ENCODE data around the gene ALKBH1.
"Not testable (repeated sequence)": the region's sequence is repeated elsewhere in the genome, so short reads cannot be mapped to it uniquely, and the experiment has no call there.

The ALKBH1 gene

GRCh38 chr14:77640756-77641533 is 66.9 kb downstream of the ALKBH1 start:
- H3K4me3 ChIP-seq (ENCODE audit: insufficient read depth, low read length, poor library complexity, severe bottlenecking), result no peak overlapping the region
- no peak overlapping the region for H3K27ac ChIP-seq (ENCODE audit: low read depth, low read length)
- no peaks in the 10 kb centered on the region for H3K79me2 ChIP-seq (ENCODE audit: insufficient read depth, low read length)
- peak overlapping the region; percentile 15 for H3K4me2 ChIP-seq (ENCODE audit: low read depth, low read length, poor library complexity, severe bottlenecking)
- no peaks in the 10 kb centered on the region for H3K27me3 ChIP-seq (ENCODE audit: low read length)
- H3K9ac ChIP-seq (ENCODE audit: low read length), result no peak overlapping the region
- H2AFZ ChIP-seq (ENCODE audit: low read depth, low read length, severe bottlenecking), result peak overlapping the region; percentile 46
- H3K9me3 ChIP-seq (ENCODE audit: insufficient read depth, low read length), result no peaks in the 10 kb centered on the region
- no peaks in the 10 kb centered on the region for H3K36me3 ChIP-seq (ENCODE audit: low read length)
- no peaks in the 10 kb centered on the region for H4K20me1 ChIP-seq (ENCODE audit: low read depth, low read length)
- TF ChIP-seq, protein P1, sequence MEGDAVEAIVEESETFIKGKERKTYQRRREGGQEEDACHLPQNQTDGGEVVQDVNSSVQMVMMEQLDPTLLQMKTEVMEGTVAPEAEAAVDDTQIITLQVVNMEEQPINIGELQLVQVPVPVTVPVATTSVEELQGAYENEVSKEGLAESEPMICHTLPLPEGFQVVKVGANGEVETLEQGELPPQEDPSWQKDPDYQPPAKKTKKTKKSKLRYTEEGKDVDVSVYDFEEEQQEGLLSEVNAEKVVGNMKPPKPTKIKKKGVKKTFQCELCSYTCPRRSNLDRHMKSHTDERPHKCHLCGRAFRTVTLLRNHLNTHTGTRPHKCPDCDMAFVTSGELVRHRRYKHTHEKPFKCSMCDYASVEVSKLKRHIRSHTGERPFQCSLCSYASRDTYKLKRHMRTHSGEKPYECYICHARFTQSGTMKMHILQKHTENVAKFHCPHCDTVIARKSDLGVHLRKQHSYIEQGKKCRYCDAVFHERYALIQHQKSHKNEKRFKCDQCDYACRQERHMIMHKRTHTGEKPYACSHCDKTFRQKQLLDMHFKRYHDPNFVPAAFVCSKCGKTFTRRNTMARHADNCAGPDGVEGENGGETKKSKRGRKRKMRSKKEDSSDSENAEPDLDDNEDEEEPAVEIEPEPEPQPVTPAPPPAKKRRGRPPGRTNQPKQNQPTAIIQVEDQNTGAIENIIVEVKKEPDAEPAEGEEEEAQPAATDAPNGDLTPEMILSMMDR (IDR thresholded peaks at IDR 0.05; ENCODE audit: insufficient read depth, low read length, poor library complexity, severe bottlenecking), result no peak
- no peak for TF ChIP-seq EZH2phosphoT487 (conservative IDR thresholded peaks at IDR 0.05; ENCODE audit: low read length)
- no peaks in the 10 kb centered on the region for H3F3A ChIP-seq (ENCODE audit: insufficient read depth)
- H3K9me2 ChIP-seq (replicated peaks; ENCODE audit: insufficient read depth, low read length), result no peaks in the 10 kb centered on the region

- Histone ChIP-seq H3K9me2 (replicated peaks; ENCODE audit: insufficient read depth, low read length) (no peaks in the 10 kb centered on the region), H4K20me1 (ENCODE audit: low read depth, low read length) (no peaks in the 10 kb centered on the region), H3K9ac (ENCODE audit: low read length) (no peak overlapping the region), H3K79me2 (ENCODE audit: insufficient read depth, low read length) (no peaks in the 10 kb centered on the region), H3K27ac (ENCODE audit: low read depth, low read length) (no peak overlapping the region), H3K27me3 (ENCODE audit: low read length) (no peaks in the 10 kb centered on the region), H2AFZ (ENCODE audit: low read depth, low read length, severe bottlenecking) (no peak overlapping the region), H3K4me2 (ENCODE audit: low read depth, low read length, poor library complexity, severe bottlenecking) (no peak overlapping the region), H3F3A (ENCODE audit: insufficient read depth) (no peaks in the 10 kb centered on the region), H3K36me3 (ENCODE audit: low read length) (no peaks in the 10 kb centered on the region), H3K9me3 (ENCODE audit: insufficient read depth, low read length) (peaks cover 6% of the 10 kb centered on the region; the same call in 1 of the 2 replicates), H3K4me3 (ENCODE audit: insufficient read depth, low read length, poor library complexity, severe bottlenecking) (no peak overlapping the region)
- TF ChIP-seq EZH2phosphoT487 (conservative IDR thresholded peaks at IDR 0.05; ENCODE audit: low read length), result no peak
- TF ChIP-seq, protein P1 (IDR thresholded peaks at IDR 0.05; ENCODE audit: insufficient read depth, low read length, poor library complexity, severe bottlenecking), result no peak
Measured at GRCh38 chr14:77638771-77639171, 69.1 kb downstream of the ALKBH1 start.

DNA sequence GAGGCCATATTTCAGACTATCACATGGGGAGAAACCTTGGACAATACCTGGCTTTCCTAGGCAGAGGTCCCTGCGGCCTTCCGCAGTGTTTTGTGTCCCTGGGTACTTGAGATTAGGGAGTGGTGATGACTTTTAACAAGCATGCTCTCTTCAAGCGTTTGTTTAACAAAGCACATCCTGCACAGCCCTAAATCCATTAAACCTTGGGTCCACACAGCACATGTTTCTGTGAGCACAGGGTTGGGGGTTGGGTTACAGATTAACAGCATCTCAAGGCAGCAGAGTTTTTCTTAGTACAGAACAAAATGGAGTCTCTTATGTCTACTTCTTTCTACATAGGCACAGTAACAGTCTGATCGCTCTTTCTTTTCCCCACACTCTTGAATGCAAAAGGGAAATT is 72.0 kb downstream of the ALKBH1 start:
- H3K36me3 ChIP-seq (ENCODE audit: low read length); H3K4me3 ChIP-seq (ENCODE audit: insufficient read depth, low read length, poor library complexity, severe bottlenecking); H3K79me2 ChIP-seq (ENCODE audit: insufficient read depth, low read length); H2AFZ ChIP-seq (ENCODE audit: low read depth, low read length, severe bottlenecking); H3F3A ChIP-seq (ENCODE audit: insufficient read depth); H4K20me1 ChIP-seq (ENCODE audit: low read depth, low read length); H3K4me2 ChIP-seq (ENCODE audit: low read depth, low read length, poor library complexity, severe bottlenecking); H3K27ac ChIP-seq (ENCODE audit: low read depth, low read length); H3K9me2 ChIP-seq (replicated peaks; ENCODE audit: insufficient read depth, low read length); H3K9ac ChIP-seq (ENCODE audit: low read length); H3K27me3 ChIP-seq (ENCODE audit: low read length): not testable (repeated sequence)
- H3K9me3 ChIP-seq (ENCODE audit: insufficient read depth, low read length), result peaks cover 23% of the 10 kb centered on the region; the same call in 1 of the 2 replicates

GRCh38 chr14:77635466-77635865 is 72.4 kb downstream of the ALKBH1 start:
- H3K9me2 ChIP-seq (replicated peaks; ENCODE audit: insufficient read depth, low read length); H2AFZ ChIP-seq (ENCODE audit: low read depth, low read length, severe bottlenecking); H3K79me2 ChIP-seq (ENCODE audit: insufficient read depth, low read length); H3K36me3 ChIP-seq (ENCODE audit: low read length); H3K4me3 ChIP-seq (ENCODE audit: insufficient read depth, low read length, poor library complexity, severe bottlenecking); H3K27ac ChIP-seq (ENCODE audit: low read depth, low read length); H4K20me1 ChIP-seq (ENCODE audit: low read depth, low read length); H3K27me3 ChIP-seq (ENCODE audit: low read length); H3K4me2 ChIP-seq (ENCODE audit: low read depth, low read length, poor library complexity, severe bottlenecking); H3F3A ChIP-seq (ENCODE audit: insufficient read depth); H3K9ac ChIP-seq (ENCODE audit: low read length): not testable (repeated sequence)
- H3K9me3 ChIP-seq (ENCODE audit: insufficient read depth, low read length), result peaks cover 23% of the 10 kb centered on the region; the same call in 1 of the 2 replicates

All from SU-DHL-6 (cell line).